GM13976 (cell line): ENCODE measurements around the gene C1QTNF9B.

ENCODE experiments used
- DNase-seq: peaks from one replicate; pipeline ENCODE4 v3.0.0; 2012; ENCODE audit warnings: low spot score
- CTCF ChIP-seq: IDR thresholded peaks from 2 replicates; pipeline ENCODE4 v1.5.1; 2012; ENCODE audit warnings: borderline replicate concordance, mild to moderate bottlenecking; ENCODE audit not compliant: insufficient read depth; ENCODE audit errors: extremely low read depth, missing control alignments, control extremely low read depth
- in situ Hi-C: fragments of 300-500 bp; cut with MboI; formaldehyde crosslinking; loops from one replicate; pipeline ENCODE4 v1.12.0; 2022; ENCODE audit warnings: low sequenced_read_pairs, mixed read lengths, inconsistent platforms; ENCODE audit not compliant: unreplicated experiment

The C1QTNF9B gene

GRCh38 chr13:23850134-23850533 is 47.2 kb downstream of the C1QTNF9B start:
- no peak for DNase-seq
- in situ Hi-C loops = no loop called here
- no peak for TF ChIP-seq CTCF

- TF ChIP-seq CTCF = no peak
- no peak for DNase-seq
- in situ Hi-C loops = no loop called here
These were observed 47.6 kb downstream of the C1QTNF9B start for GRCh38 chr13:23849670-23850069.

DNA sequence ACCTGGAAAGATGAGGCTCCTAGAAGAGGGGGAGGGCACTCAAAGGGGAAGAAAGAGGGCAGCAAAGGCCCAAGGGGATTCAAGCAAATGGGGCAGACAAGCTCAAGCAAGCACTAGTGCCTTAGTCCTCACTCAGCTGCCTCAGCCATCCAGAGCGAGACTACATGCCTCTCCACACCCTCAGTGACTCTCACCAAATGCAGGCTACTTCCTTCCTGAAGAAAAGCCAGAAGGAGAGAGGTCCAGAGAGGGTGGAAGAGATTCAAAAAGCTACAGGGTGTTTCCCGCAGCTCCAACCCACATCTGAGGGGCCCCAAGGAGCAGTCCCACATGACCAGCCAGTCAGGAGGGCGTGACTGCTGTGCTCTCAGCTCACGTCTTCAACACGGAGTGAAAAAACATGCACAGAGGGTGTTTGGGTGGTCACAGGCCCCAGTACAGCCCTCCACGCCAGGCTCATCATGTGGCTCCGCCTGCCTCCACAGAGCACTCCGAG is 48.6 kb downstream of the C1QTNF9B start:
- no peak for TF ChIP-seq CTCF
- in situ Hi-C loops = no loop called here
- no peak for DNase-seq

GRCh38 chr13:23848019-23848418 is 49.3 kb downstream of the C1QTNF9B start:
- no peak for TF ChIP-seq CTCF
- DNase-seq = no peak
- in situ Hi-C loops = no loop called here

DNA sequence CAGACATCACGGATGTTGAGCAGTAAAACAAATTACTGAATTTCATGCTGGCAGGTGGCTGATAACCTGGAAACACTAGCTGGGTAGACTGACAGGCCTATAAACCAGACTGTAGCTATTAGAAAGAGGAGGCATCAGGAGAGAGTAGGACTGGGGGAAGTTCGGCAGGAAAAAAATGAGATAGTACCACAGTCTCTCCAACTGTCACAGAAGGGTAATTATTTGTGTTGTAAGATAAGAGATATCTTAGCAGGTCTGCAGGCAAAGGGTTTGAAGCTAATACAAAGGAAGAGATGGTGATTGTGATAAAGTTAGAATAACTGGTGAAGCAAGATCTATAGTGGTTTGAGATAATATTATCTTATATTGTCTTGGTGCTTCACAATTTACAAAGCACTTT is 49.8 kb downstream of the C1QTNF9B start:
- no peak for TF ChIP-seq CTCF
- in situ Hi-C loops = no loop called here
- DNase-seq = no peak

DNA sequence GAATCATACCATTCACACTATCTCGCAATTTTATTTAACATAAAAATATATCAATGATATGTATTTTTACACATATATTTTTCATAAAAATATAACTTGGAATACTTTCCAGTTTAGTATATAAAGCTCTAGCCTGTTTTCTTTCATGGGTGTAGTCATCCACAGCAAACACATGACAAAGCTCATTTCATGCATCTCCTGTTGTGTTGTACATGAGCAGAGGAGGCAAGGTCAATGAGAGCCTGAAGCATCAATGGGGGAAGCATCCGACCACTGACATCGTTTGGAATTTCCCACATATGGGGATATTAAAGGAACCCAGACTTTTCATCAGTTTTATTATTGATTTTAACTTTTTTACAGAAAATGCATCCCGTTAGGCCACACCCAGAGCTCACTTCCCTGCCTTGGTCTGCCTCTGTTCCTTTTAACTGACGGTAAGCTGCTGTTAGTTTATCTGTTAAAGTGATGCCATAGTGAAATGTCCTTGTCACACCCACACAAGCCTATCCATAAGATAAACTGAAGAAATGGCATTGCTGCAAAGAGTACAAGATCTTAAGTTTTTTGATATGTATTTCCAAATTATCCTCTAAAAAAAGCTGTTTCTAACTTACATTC is 52.1 kb downstream of the C1QTNF9B start:
- TF ChIP-seq CTCF = no peak
- in situ Hi-C loops = no loop called here
- no peak for DNase-seq
